GM18517 (cell line): ENCODE results near the gene MED27.

ENCODE experiments used
- ATAC-seq: cut with Tn5 transposase; IDR thresholded peaks from one replicate; pipeline ENCODE4 v1.9.1; 2021; ENCODE audit warnings: mild to moderate bottlenecking, moderate library complexity; ENCODE audit not compliant: unreplicated experiment

Gene MED27

GRCh38 chr9:131976157-131977108 is 103.2 kb downstream of the MED27 start:
- no peak for ATAC-seq

GRCh38 chr9:131972889-131973288 is 106.8 kb downstream of the MED27 start:
- ATAC-seq, result no peak

- no peak for ATAC-seq
These were observed 108.1 kb downstream of the MED27 start for GRCh38 chr9:131971482-131972074.

- ATAC-seq, result no peak
These were observed 110.1 kb downstream of the MED27 start for GRCh38 chr9:131969469-131969989.

GRCh38 chr9:131968632-131969031 is 111.0 kb downstream of the MED27 start:
- ATAC-seq, result no peak

- ATAC-seq, result no peak
These were observed 113.8 kb downstream of the MED27 start for GRCh38 chr9:131965841-131966240.

GRCh38 chr9:131965103-131965502 is 114.6 kb downstream of the MED27 start:
- ATAC-seq, result no peak

- no peak for ATAC-seq
These were observed 116.3 kb downstream of the MED27 start for GRCh38 chr9:131963072-131964030.

- ATAC-seq, result no peak
These were observed 118.2 kb downstream of the MED27 start for GRCh38 chr9:131961496-131961880.

- no peak for ATAC-seq
These were observed 118.7 kb downstream of the MED27 start for GRCh38 chr9:131960851-131961495.

- no peak for ATAC-seq
These were observed 119.4 kb downstream of the MED27 start for GRCh38 chr9:131960311-131960710.

GRCh38 chr9:131959887-131960286 is 119.8 kb downstream of the MED27 start:
- no peak for ATAC-seq

GRCh38 chr9:131959056-131959455 is 120.6 kb downstream of the MED27 start:
- ATAC-seq, result no peak

GRCh38 chr9:131954299-131954698 is 125.4 kb downstream of the MED27 start:
- ATAC-seq, result no peak

- ATAC-seq, result no peak
These were observed 127.8 kb downstream of the MED27 start for GRCh38 chr9:131951905-131952304.

GRCh38 chr9:131951155-131951554 is 128.5 kb downstream of the MED27 start:
- no peak for ATAC-seq

- no peak for ATAC-seq
These were observed 129.2 kb downstream of the MED27 start for GRCh38 chr9:131950487-131950886.

GRCh38 chr9:131946180-131946579 is 133.5 kb downstream of the MED27 start:
- ATAC-seq, result no peak

GRCh38 chr9:131943351-131943841 is 136.3 kb downstream of the MED27 start:
- no peak for ATAC-seq

GRCh38 chr9:131942146-131942720 is 137.4 kb downstream of the MED27 start:
- ATAC-seq, result no peak
